IPS-NIHi11 (cell line): ENCODE results near the gene HBQ1.
"Not testable (repeated sequence)": the region's sequence is repeated elsewhere in the genome, so short reads cannot be mapped to it uniquely, and the experiment has no call there.

Experiments
- DNase-seq: peaks from one replicate; pipeline ENCODE4 v3.0.0; 2012; ENCODE audit warnings: mixed read lengths, low spot score

Gene HBQ1

GRCh38 chr16:180101-180675, at the start of gene HBQ1:
TSS of gene HBQ1 (plus strand) at chr16:180459. CDS start at chr16:180487, 28 bp downstream.
- peak; percentile 86 for DNase-seq

GRCh38 chr16:130533-131173, 49.6 kb upstream of the HBQ1 start:
- DNase-seq: no peak

- DNase-seq: no peak
These were observed 48.1 kb upstream of the HBQ1 start for GRCh38 chr16:132120-132519.

- DNase-seq: no peak
These were observed 46.5 kb upstream of the HBQ1 start for GRCh38 chr16:133716-134115.

GRCh38 chr16:138049-138417, 42.2 kb upstream of the HBQ1 start:
- peak; percentile 68 for DNase-seq

- no peak for DNase-seq
These were observed 39.9 kb upstream of the HBQ1 start for GRCh38 chr16:140175-140857.

GRCh38 chr16:142405-142967, 37.8 kb upstream of the HBQ1 start:
- no peak for DNase-seq

GRCh38 chr16:143047-143446, 37.2 kb upstream of the HBQ1 start:
- no peak for DNase-seq

- DNase-seq: no peak
These were observed 36.8 kb upstream of the HBQ1 start for GRCh38 chr16:143456-143855.

GRCh38 chr16:144797-145252, 35.4 kb upstream of the HBQ1 start:
- DNase-seq: no peak

GRCh38 chr16:146646-147045, 33.6 kb upstream of the HBQ1 start:
- DNase-seq: no peak

- no peak for DNase-seq
These were observed 31.1 kb upstream of the HBQ1 start for GRCh38 chr16:149024-149660.

- DNase-seq: no peak
These were observed 27.8 kb upstream of the HBQ1 start, which contains the start of gene HBZ for GRCh38 chr16:152141-153128. TSS of gene HBZ (plus strand) at chr16:152644. CDS start at chr16:152910, 266 bp downstream.

- DNase-seq: not testable (repeated sequence)
These were observed 27.1 kb upstream of the HBQ1 start for GRCh38 chr16:153129-153521.

GRCh38 chr16:153550-154216, 26.6 kb upstream of the HBQ1 start:
- not testable (repeated sequence) for DNase-seq

GRCh38 chr16:154217-155030, 25.8 kb upstream of the HBQ1 start:
- peak; percentile 73 for DNase-seq

GRCh38 chr16:155031-155398, 25.2 kb upstream of the HBQ1 start:
- DNase-seq: no peak

GRCh38 chr16:159136-159849, 21.0 kb upstream of the HBQ1 start:
- DNase-seq: no peak

- not testable (repeated sequence) for DNase-seq
These were observed 20.0 kb upstream of the HBQ1 start for GRCh38 chr16:160242-160641.
